H9 (cell line): ENCODE measurements around the gene MBP. TPM values are rescaled to one million over a fixed set of nuclear protein-coding genes. Genes with fewer than 3 reads are reported as not detected.

ENCODE experiments used
- DNase-seq: peaks from one replicate; pipeline ENCODE4 v3.0.0-alpha.2; 2017
- H2AFZ ChIP-seq: one replicate; pipeline ENCODE4 v1.6.1; 2013; ENCODE audit warnings: mild to moderate bottlenecking, low read length, control low read depth, moderate library complexity
- H2AK5ac ChIP-seq: 2 replicates; pipeline ENCODE4 v1.6.1; 2013; ENCODE audit warnings: low read length, control low read depth, mixed read lengths; ENCODE audit not compliant: insufficient read length
- H2BK120ac ChIP-seq: one replicate; pipeline ENCODE4 v1.6.1; 2013; ENCODE audit warnings: low read depth, mild to moderate bottlenecking, low read length, control low read depth, inconsistent platforms; ENCODE audit not compliant: poor library complexity, severe bottlenecking
- H2BK12ac ChIP-seq: 2 replicates; pipeline ENCODE4 v1.6.1; 2013; ENCODE audit warnings: low read length, control low read depth, mixed read lengths, low read depth; ENCODE audit not compliant: insufficient read length
- H2BK15ac ChIP-seq: 2 replicates; pipeline ENCODE4 v1.6.1; 2013; ENCODE audit warnings: low read depth, low read length, control low read depth
- H2BK20ac ChIP-seq: one replicate; pipeline ENCODE4 v1.6.1; 2013; ENCODE audit warnings: low read depth, mild to moderate bottlenecking, low read length, control low read depth, inconsistent platforms; ENCODE audit not compliant: poor library complexity, severe bottlenecking
- H2BK5ac ChIP-seq: 2 replicates; pipeline ENCODE4 v1.6.1; 2013; ENCODE audit warnings: low read length, control low read depth, mixed read lengths; ENCODE audit not compliant: insufficient read length
- H3K14ac ChIP-seq: 2 replicates; pipeline ENCODE4 v1.6.1; 2013; ENCODE audit warnings: low read length, control low read depth; ENCODE audit not compliant: insufficient read depth
- H3K18ac ChIP-seq: 2 replicates; pipeline ENCODE4 v1.6.1; 2013; ENCODE audit warnings: low read depth, mild to moderate bottlenecking, mixed read lengths, low read length, control low read depth; ENCODE audit not compliant: insufficient read length
- H3K23ac ChIP-seq: 2 replicates; pipeline ENCODE4 v1.6.1; 2013; ENCODE audit warnings: low read length, control low read depth, mixed read lengths, low read depth; ENCODE audit not compliant: insufficient read length
- H3K23me2 ChIP-seq: 2 replicates; pipeline ENCODE4 v1.6.1; 2013; ENCODE audit warnings: low read depth, mild to moderate bottlenecking, mixed read lengths, low read length, control low read depth; ENCODE audit not compliant: insufficient read length, poor library complexity, severe bottlenecking
- H3K27ac ChIP-seq: 2 replicates; pipeline ENCODE4 v1.5.1; 2013; ENCODE audit warnings: low read length, control low read depth, mixed read lengths, low read depth; ENCODE audit not compliant: insufficient read length
- H3K27me3 ChIP-seq: 2 replicates; pipeline ENCODE4 v1.6.1; 2013; ENCODE audit warnings: low read length, control low read depth, inconsistent platforms; ENCODE audit not compliant: insufficient read depth
- H3K4ac ChIP-seq: 2 replicates; pipeline ENCODE4 v1.6.1; 2013; ENCODE audit warnings: low read depth, mild to moderate bottlenecking, control low read depth, inconsistent platforms, low read length, moderate library complexity
- H3K4me1 ChIP-seq: 2 replicates; pipeline ENCODE4 v1.6.1; 2013; ENCODE audit warnings: low read length, control low read depth, inconsistent platforms; ENCODE audit not compliant: insufficient read depth
- H3K4me2 ChIP-seq: 2 replicates; pipeline ENCODE4 v1.6.1; 2013; ENCODE audit warnings: low read length, control low read depth, mixed read lengths; ENCODE audit not compliant: insufficient read length, insufficient read depth
- H3K56ac ChIP-seq: 2 replicates; pipeline ENCODE4 v1.6.1; 2013; ENCODE audit warnings: low read depth, mild to moderate bottlenecking, mixed read lengths, low read length, control low read depth; ENCODE audit not compliant: insufficient read length
- H3K79me1 ChIP-seq: 2 replicates; pipeline ENCODE4 v1.6.1; 2013; ENCODE audit warnings: low read depth, mild to moderate bottlenecking, moderate library complexity, low read length, control low read depth, inconsistent platforms; ENCODE audit not compliant: insufficient read depth, poor library complexity, severe bottlenecking
- H3K79me2 ChIP-seq: 2 replicates; pipeline ENCODE4 v1.6.1; 2013; ENCODE audit warnings: low read length, control low read depth, inconsistent platforms; ENCODE audit not compliant: insufficient read depth
- H3K9ac ChIP-seq: 2 replicates; pipeline ENCODE4 v1.6.1; 2013; ENCODE audit warnings: low read length, control low read depth, mixed read lengths; ENCODE audit not compliant: insufficient read length; ENCODE audit errors: extremely low read depth
- H3K9me3 ChIP-seq: one replicate; pipeline ENCODE4 v1.6.1; 2013; ENCODE audit warnings: low read depth, low read length, inconsistent platforms; ENCODE audit not compliant: control insufficient read depth
- H3T11ph ChIP-seq: one replicate; pipeline ENCODE4 v1.6.1; 2013; ENCODE audit warnings: mild to moderate bottlenecking, low read length, control low read depth, inconsistent platforms
- H4K20me1 ChIP-seq: one replicate; pipeline ENCODE4 v1.6.1; 2013; ENCODE audit not compliant: control insufficient read depth, insufficient read length, insufficient read depth
- H4K5ac ChIP-seq: 2 replicates; pipeline ENCODE4 v1.6.1; 2013; ENCODE audit warnings: low read depth, mild to moderate bottlenecking, mixed read lengths, low read length, control low read depth; ENCODE audit not compliant: insufficient read length
- H4K8ac ChIP-seq: replicated peaks from 2 replicates; pipeline ENCODE4 v1.6.1; 2013; ENCODE audit warnings: low read length, control low read depth, mixed read lengths, low read depth; ENCODE audit not compliant: insufficient read length
- H4K91ac ChIP-seq: 2 replicates; pipeline ENCODE4 v1.6.1; 2013; ENCODE audit warnings: low read depth, mild to moderate bottlenecking, moderate library complexity, mixed read lengths, low read length, control low read depth; ENCODE audit not compliant: insufficient read length
- H3K27ac Mint-ChIP-seq, 3 experiments: 2 replicates in 2 of 3; 3 replicates in 1 of 3; pipeline ENCODE4 v1.8.0; 2020 to 2021; ENCODE audit warnings: mixed read lengths in 3 of 3, mild to moderate bottlenecking in 1 of 3, moderate library complexity in 1 of 3
- H3K27me3 Mint-ChIP-seq: 2 replicates; pipeline ENCODE4 v1.8.0; 2021; ENCODE audit warnings: low read depth, mild to moderate bottlenecking, moderate library complexity, mixed read lengths
- H3K36me3 Mint-ChIP-seq, 3 experiments: 2 replicates in 2 of 3; 3 replicates in 1 of 3; pipeline ENCODE4 v1.8.0; 2020 to 2021; ENCODE audit warnings: low read depth in 3 of 3, mixed read lengths in 3 of 3; ENCODE audit not compliant: insufficient read depth in 1 of 3
- H3K4me1 Mint-ChIP-seq, 2 experiments: 2 replicates each; pipeline ENCODE4 v1.8.0; 2020; ENCODE audit warnings: mixed read lengths in 2 of 2
- H3K4me3 Mint-ChIP-seq, 2 experiments: 2 replicates in 1 of 2; 3 replicates in 1 of 2; pipeline ENCODE4 v1.8.0; 2020 to 2021; ENCODE audit warnings: mild to moderate bottlenecking in 2 of 2, mixed read lengths in 2 of 2, moderate library complexity in 1 of 2
- H3K9me3 Mint-ChIP-seq, 2 experiments: 2 replicates in 1 of 2; 3 replicates in 1 of 2; pipeline ENCODE4 v1.8.0; 2020; ENCODE audit warnings: mild to moderate bottlenecking in 2 of 2, mixed read lengths in 2 of 2, moderate library complexity in 1 of 2
- CTCF ChIP-seq: fragments of 200-600 bp; sonication (generic); conservative IDR thresholded peaks from 3 replicates; pipeline ENCODE4 v1.8.0; 2021; ENCODE audit warnings: antibody characterized with exemption, mild to moderate bottlenecking
- WGBS: extraction: QIAGEN DNeasy Blood & Tissue Kit; methylation state at CpG from one replicate; pipeline ENCODE4 v1.1.7; 2013; ENCODE audit warnings: missing lambda C conversion rate, low lambda C conversion rate, mixed read lengths; ENCODE audit not compliant: insufficient read length; ENCODE audit errors: extremely low coverage; 5-methylcytosine and 5-hydroxymethylcytosine counted together
- total RNA-seq: library from RNA; stranded (reverse); gene quantifications from 2 replicates; pipeline ENCODE4 v1.2.1, GENCODE V29; 2021

Gene MBP
- total RNA-seq, 1 experiment from 2014 or later: 8.6 TPM

DNA sequence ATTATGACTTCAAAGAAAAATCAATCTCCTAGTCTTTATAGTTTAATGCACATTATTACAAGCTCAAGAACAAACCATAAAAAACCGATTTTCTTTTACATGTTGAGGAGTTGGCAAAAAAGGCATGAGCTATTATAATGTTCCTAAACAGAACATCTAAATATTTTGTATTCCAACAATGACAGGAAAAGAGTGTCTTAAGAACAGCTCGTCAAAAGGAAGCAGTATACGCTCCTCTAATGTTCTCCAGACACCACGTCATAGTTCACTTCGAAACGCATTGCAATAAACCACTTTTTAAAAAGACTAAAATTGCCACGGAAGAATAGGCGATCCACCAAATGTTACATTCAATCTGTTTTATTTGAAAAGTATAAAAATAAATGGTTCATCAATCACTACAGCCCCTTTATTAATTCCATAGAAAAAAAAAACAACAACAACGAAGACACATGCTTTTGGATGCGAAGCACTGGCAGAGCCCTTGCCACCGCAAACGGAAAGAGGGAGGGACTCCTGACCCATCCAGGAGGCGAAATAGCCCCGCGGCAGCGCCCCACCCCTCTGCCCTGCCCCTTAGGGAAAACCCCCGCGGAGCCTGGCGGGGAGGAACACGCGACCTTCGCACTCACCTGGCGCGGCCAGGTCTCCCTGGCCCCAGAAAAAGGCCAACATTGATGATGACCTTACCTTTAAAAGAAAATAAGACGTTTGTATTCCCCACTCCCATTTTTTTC is 45.8 kb downstream of the MBP start:
- Histone ChIP-seq H3T11ph (no peak overlapping the region), H3K9me3 (no peaks in the 10 kb centered on the region), H3K23ac (no peak overlapping the region), H3K56ac (no peak overlapping the region), H2AK5ac (no peak overlapping the region), H4K91ac (no peak overlapping the region), H2BK15ac (no peak overlapping the region), H2BK20ac (no peak overlapping the region), H3K27me3 (no peaks in the 10 kb centered on the region), H2AFZ (no peak overlapping the region), H4K5ac (no peak overlapping the region), H4K20me1 (no peaks in the 10 kb centered on the region), H3K23me2 (peaks cover 6% of the 10 kb centered on the region), H3K4me1 (peaks cover 5% of the 10 kb centered on the region; the same call in 1 of the 2 replicates), H3K79me1 (no peaks in the 10 kb centered on the region), H3K27ac (no peak overlapping the region), H3K14ac (no peak overlapping the region), H2BK5ac (no peak overlapping the region), H3K4me2 (peak overlapping the region; percentile 65), H3K79me2 (no peaks in the 10 kb centered on the region), H3K18ac (no peak overlapping the region), H4K8ac (no peak overlapping the region), H3K9ac (no peak overlapping the region), H2BK12ac (no peak overlapping the region), H3K4ac (no peak overlapping the region), H2BK120ac (no peak overlapping the region)
- no CpG with 5 or more reads among the region's 25 CpGs for WGBS
- DNase-seq: no peak
- 0 out of 5 replicates have a peak, but pooled peaks cover 0 to 2% of the 10 kb centered on the region in 2 experiments for H3K9me3 Mint-ChIP-seq
- H3K36me3 Mint-ChIP-seq: no peaks in the 10 kb centered on the region; a peak in 1 of 7 replicates
- H3K4me3 Mint-ChIP-seq: peak overlapping the region; percentile 68 to 78
- peaks cover 20 to 33% of the 10 kb centered on the region in 2 experiments for H3K4me1 Mint-ChIP-seq
- no peak overlapping the region for H3K27ac Mint-ChIP-seq
- TF ChIP-seq CTCF: no peak
- peaks cover 22% of the 10 kb centered on the region for H3K27me3 Mint-ChIP-seq
